Fibroblast of mammary gland (primary cell): ENCODE measurements around the gene MARK2.

Source experiments
- DNase-seq: peaks from one replicate; pipeline ENCODE4 v3.0.0-alpha.2; 2010; ENCODE audit warnings: low read depth
- H3K4me3 ChIP-seq: 2 replicates; pipeline ENCODE4 v1.5.1; 2011; ENCODE audit warnings: low read depth, mild to moderate bottlenecking, low read length, moderate library complexity; ENCODE audit not compliant: control insufficient read depth
- TF ChIP-seq, protein P1 (sequence below): conservative IDR thresholded peaks from 2 replicates; pipeline ENCODE4 v1.5.1; 2011; ENCODE audit warnings: low read depth, low read length, inconsistent platforms; ENCODE audit not compliant: control insufficient read depth, insufficient read depth

MARK2 gene

DNA sequence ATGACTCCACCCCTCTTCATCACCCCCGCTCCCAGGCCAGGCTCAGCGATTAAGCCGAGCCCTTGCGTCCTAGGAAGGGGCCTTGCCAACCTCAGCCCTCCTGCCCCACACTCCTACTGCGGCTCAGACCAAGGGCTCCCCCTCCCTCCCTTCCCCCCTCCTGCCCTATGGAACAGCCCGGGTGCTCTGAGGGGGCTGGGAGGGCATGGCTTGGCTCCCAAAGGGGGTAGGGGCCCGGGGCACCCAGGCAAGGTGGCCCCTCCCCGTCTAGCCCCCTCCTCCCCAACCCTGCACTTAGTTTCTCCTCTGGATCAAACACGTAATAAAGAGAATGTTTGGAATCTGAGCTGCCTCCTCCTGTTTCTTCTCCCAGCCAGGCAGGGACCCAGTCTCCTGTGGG, 71.8 kb downstream of the MARK2 start:
- DNase-seq = no peak
- H3K4me3 ChIP-seq = no peak overlapping the region
- TF ChIP-seq, protein P1, sequence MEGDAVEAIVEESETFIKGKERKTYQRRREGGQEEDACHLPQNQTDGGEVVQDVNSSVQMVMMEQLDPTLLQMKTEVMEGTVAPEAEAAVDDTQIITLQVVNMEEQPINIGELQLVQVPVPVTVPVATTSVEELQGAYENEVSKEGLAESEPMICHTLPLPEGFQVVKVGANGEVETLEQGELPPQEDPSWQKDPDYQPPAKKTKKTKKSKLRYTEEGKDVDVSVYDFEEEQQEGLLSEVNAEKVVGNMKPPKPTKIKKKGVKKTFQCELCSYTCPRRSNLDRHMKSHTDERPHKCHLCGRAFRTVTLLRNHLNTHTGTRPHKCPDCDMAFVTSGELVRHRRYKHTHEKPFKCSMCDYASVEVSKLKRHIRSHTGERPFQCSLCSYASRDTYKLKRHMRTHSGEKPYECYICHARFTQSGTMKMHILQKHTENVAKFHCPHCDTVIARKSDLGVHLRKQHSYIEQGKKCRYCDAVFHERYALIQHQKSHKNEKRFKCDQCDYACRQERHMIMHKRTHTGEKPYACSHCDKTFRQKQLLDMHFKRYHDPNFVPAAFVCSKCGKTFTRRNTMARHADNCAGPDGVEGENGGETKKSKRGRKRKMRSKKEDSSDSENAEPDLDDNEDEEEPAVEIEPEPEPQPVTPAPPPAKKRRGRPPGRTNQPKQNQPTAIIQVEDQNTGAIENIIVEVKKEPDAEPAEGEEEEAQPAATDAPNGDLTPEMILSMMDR = no peak

DNA sequence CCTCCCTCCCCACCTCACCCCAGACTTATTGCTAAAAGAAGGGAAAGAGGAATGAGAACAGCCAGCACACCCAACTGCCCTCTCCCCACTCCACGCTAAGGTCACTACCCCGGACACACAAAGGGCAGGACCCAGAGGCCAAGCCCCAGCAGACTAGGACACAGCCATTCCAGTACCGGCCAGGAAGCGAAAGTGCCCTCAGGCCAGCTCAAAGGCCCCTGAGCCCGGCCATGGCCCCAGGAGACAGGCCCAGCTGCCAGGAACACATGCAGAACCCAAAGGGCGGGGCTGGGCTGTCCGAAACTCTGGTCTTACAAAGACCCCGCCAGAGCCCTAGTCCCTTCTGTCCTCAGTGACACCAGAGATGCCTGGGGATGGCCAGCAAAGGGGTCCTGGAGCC, 72.5 kb downstream of the MARK2 start:
- no peak for DNase-seq
- TF ChIP-seq, protein P1 = no peak
- H3K4me3 ChIP-seq = no peak overlapping the region

DNA sequence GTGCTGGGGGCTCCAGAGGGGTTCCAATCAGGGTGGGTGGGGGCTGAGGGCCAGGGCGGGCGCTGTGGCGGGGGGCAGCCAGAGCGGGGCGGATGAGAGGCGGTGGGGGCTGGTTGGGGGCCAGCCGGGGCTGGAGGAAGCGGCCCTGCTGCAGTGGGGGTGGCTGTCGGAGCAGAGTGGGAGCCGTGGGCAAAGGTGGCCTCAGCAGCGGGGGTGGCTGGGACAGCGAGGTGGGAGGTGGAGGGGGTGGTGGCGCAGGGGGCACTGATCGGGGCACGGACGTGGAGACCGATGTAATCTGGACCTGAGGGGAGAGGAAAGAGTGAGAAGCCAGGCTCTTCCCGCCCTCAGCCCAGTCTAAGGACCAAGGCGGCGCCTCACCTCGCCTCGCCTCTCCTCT, 73.0 kb downstream of the MARK2 start:
- DNase-seq = no peak
- TF ChIP-seq, protein P1 = no peak
- H3K4me3 ChIP-seq = no peak overlapping the region

DNA sequence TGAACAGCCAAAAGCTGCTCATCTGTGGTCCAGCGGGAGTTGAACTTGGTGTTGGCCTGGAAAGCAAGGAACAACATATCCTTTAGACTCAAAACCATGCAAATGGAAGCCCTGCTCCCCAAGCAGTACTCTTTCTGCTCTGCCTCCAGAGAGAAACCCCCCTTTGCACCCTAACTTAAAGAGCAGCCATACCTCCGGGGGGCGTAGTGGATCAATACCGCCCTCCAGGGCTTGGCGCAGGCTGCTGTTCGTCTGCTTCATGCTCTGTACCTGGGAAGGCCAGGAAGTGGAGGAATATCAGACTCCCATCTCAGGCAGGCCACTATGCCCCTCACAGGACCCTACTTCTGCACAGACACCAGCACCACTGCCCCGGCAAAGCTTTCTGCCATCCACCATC, 73.8 kb downstream of the MARK2 start:
- H3K4me3 ChIP-seq = no peak overlapping the region
- no peak for DNase-seq

DNA sequence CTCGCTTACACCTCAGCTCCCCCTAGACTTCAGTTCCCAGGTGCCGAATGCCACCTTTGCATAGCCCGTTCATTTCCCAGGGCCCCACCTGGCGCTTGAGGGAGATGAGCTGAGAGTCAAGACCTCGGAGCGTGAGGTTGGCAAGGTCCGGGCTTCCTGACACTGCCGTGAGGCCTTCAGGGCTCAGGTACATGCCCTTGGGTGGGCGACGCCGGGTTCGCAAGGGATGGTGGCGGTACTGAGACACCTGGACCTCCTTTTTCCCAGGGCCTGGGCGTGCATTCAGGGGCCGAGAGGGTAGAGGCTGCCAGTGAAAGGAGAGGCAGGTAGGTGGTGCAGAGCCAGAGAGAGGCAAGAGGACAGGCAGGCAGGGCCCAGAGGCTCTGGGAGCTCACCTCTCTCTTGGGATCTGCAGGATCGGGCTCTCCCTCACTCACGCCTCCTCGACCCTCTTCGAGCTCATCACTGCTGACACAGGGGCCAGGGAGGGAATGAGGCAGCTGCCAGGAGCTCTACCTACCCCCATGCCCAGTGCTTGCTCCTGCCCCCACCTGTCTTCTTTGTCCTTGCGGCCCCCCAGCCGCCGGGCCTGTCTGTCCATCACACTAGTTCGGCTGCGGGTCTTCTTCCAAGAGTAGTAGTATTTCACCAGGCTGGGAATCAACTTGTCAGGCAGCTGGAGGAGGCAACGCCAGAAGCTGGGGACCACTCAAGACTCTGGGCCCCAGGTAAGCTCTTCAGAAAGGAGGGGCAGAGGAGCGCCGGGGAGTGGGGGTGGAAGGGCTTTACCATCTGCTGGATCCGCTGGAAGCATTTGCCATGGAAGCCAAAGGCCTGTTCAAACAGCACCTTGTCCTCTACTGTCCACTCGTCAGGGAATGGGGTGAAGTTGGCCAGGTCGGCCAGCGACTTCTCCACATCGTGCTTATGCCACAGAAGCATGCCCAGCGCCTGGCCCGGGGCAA, 75.2 kb downstream of the MARK2 start:
- TF ChIP-seq, protein P1 = no peak
- no peak overlapping the region for H3K4me3 ChIP-seq
- DNase-seq = no peak

More for the DNA sequence above, 73.8 kb downstream of the MARK2 start:
- TF ChIP-seq, protein P1 = no peak

DNA sequence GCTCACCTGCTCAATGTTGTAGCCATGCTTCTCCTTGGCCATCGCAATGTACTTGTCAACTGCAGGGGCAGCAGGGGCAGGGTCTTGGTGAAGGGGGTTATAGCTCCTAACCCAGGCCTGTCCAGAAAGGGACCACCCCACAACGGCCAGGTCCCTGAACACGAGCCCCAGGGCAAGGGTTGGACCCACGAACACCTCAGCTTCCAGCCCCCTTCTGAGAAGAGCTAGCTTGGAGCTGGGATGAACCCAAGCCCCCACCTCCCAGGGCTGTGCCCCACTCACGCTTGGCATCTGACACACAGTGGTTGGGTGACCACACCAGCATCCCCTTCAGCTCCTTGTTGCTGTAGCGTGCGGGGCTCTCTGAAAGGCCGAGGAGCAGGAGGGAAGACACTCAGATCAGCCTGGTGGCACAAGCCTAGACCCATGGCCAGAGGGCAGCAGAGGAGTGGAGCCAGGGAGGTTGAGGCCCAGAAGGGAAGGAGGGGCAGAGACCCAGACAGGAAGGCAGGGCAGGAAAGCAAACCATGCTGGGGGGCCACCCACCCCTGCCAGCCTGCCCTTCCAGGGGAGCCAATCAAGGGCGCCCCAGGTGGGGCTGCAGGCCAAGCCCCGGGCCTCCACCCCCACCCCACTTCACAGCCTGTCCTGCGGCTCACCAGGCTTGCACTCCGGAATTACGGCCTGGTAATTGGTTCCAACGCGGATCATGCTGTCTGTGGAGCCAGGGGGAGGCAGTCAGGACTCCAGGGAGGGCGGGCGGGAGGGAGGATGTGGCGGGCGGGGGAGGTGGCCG, 76.2 kb downstream of the MARK2 start:
- TF ChIP-seq, protein P1 = no peak
- no peak for DNase-seq

More for the DNA sequence above, 76.2 kb downstream of the MARK2 start:
- no peak overlapping the region for H3K4me3 ChIP-seq
